Kidney epithelial cell (primary cell): ENCODE results near the gene PIP5KL1. TPM values are rescaled to one million over a fixed set of nuclear protein-coding genes. Genes with fewer than 3 reads are reported as not detected.
A peak's percentile ranks its signal among the peaks of the same experiment; 100 is the strongest.

ENCODE experiments used
- DNase-seq: peaks from one replicate; pipeline ENCODE4 v3.0.0-alpha.2; 2010; ENCODE audit warnings: low read depth
- H3K27me3 ChIP-seq: 2 replicates; pipeline ENCODE4 v1.6.0; 2011; ENCODE audit warnings: low read length; ENCODE audit not compliant: control insufficient read depth, insufficient read depth
- H3K36me3 ChIP-seq: 2 replicates; pipeline ENCODE4 v1.5.1; 2011; ENCODE audit warnings: low read length; ENCODE audit not compliant: control insufficient read depth, insufficient read depth
- H3K4me3 ChIP-seq: 2 replicates; pipeline ENCODE4 v1.5.1; 2011; ENCODE audit warnings: low read depth, mild to moderate bottlenecking, control low read depth, low read length
- CTCF ChIP-seq: IDR thresholded peaks from 2 replicates; pipeline ENCODE4 v1.5.1; 2011; ENCODE audit warnings: mild to moderate bottlenecking, moderate library complexity, low read length, control low read depth, inconsistent platforms; ENCODE audit not compliant: insufficient read depth, poor library complexity, severe bottlenecking
- total RNA-seq: library from RNA; depleted of rRNA; stranded (reverse); fragments of >200 nt; gene quantifications from 2 replicates; pipeline ENCODE4 v1.2.3, GENCODE V29; 2015

The PIP5KL1 gene
- total RNA-seq, 1 donor from 2014 or later: 3.6 TPM

GRCh38 chr9:127927201-127927987, 3.2 kb downstream of the PIP5KL1 start:
- Histone ChIP-seq H3K36me3 (no peaks in the 10 kb centered on the region), H3K27me3 (peaks cover 12% of the 10 kb centered on the region), H3K4me3 (peak overlapping the region; percentile 23)
- TF ChIP-seq CTCF: no peak
- no peak for DNase-seq

DNA sequence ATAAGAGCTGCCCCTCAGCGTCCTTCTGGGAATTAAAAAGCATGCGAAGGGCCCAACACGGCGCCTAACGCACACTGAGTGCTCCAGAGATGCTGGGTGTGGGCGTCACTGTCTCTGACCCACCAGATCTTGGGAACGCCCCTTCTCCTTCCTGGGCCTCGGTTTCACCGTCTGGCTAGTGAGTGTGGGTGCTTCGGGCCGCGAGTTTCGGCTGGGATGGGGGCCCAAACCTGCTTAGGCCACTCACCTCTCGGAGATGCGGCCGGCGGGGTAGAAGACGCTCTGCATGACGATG, 3.7 kb downstream of the PIP5KL1 start:
- no peak for TF ChIP-seq CTCF
- H3K4me3 ChIP-seq: peak overlapping the region; percentile 23
- no peaks in the 10 kb centered on the region for H3K36me3 ChIP-seq
- no peak for DNase-seq
- H3K27me3 ChIP-seq: peaks cover 12% of the 10 kb centered on the region

- peaks cover 14% of the 10 kb centered on the region for H3K27me3 ChIP-seq
- no peaks in the 10 kb centered on the region for H3K36me3 ChIP-seq
- no peak overlapping the region for H3K4me3 ChIP-seq
- TF ChIP-seq CTCF: no peak
- DNase-seq: no peak
Observed at GRCh38 chr9:127925959-127926905, 4.3 kb downstream of the PIP5KL1 start.

DNA sequence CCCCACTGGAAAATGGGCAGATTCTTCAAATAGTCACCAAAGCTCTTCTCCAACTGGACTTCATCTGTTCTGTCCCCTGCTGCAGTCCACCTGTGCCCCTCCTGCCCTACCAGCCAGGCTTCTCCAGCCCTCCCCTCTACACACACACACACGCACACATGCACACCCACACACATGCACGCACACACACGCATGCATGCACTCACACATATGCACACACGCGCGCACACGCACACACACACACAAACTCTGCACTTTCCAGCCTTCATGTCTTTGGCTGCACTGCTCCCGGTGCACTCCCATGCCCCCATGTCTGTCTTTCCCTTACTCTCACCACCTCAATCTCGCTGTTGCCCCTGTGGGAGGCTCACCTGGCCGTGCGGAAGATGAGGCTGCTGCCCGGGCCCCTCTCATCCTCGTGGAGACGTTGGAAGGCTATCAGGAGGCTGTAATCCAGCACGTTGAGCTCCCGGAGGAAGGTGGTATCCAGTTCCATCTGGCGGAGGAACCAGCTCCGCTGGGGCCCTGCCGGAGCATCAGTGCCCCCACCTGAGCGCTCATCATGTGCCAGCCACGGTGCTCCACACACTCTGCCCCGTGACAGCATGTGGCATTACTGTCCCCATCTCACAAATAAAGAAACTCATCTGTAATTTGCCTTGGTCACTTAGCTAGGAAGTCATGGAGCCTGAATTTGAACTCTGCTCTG, 5.7 kb downstream of the PIP5KL1 start:
- Histone ChIP-seq H3K36me3 (no peaks in the 10 kb centered on the region), H3K27me3 (peaks cover 14% of the 10 kb centered on the region), H3K4me3 (no peak overlapping the region)
- no peak for TF ChIP-seq CTCF
- no peak for DNase-seq

GRCh38 chr9:127923771-127924170, 6.8 kb downstream of the PIP5KL1 start:
- no peak overlapping the region for H3K4me3 ChIP-seq
- no peaks in the 10 kb centered on the region for H3K36me3 ChIP-seq
- DNase-seq: no peak
- H3K27me3 ChIP-seq: peaks cover 14% of the 10 kb centered on the region
- TF ChIP-seq CTCF: no peak
